ENCODE results near the gene CFAP107.
"Not testable (repeated sequence)": the region's sequence is repeated elsewhere in the genome, so short reads cannot be mapped to it uniquely, and the experiment has no call there.

The CFAP107 gene

GRCh38 chr1:12745992-12746323 is at the start of gene CFAP107:
CFAP107 (plus strand) TSS chr1:12746200; CDS start chr1:12746431, 231 bp downstream.
- DNase-seq (ENCODE audit: low read depth, low spot score) = no peak
- no peak within 1 kb of the TSS for H3K27ac ChIP-seq

DNA sequence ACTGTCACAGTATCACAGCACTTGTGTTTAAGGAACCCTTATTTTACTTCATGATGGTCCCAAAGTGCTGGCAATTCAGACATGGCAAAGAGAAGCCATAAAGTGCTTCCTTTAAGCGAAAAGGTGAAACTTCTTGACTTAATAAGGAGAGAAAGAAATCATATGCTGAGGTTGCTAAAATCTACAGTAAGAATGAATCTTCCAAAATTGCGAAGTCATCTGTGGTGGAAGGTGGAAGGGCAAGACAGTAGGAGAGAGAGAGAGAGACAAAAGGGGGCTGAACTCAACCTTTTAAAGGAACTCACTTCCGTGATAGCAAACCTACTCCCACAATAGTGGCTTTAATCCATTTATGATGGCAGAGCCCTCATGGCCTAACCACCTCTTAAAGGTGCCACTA is 49.3 kb upstream of the CFAP107 start:
- no peak overlapping the region for H3K27ac ChIP-seq
- no peak for DNase-seq (ENCODE audit: low read depth, low spot score)

DNA sequence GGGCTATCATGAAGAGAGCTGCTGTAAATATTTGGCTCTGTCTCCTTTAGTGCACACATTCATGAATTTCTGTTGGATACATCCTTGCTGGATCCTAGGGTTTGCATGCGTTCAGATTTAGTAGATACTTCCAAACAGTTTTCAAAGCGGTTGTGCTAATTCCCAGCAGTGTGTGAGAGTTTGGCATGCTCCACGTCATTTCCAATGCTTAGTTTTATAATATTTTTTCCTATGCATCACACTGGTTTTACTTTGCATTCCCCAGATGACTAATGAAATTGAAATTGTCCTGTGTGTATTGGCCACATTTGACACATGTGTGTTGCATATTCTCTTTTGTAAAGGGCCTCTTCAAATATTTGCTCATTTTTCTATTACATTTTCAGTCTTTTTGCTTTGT is 48.6 kb upstream of the CFAP107 start:
- no peak for DNase-seq (ENCODE audit: low read depth, low spot score)
- no peak overlapping the region for H3K27ac ChIP-seq

GRCh38 chr1:12703821-12704451 is 42.1 kb upstream of the CFAP107 start:
- no peak overlapping the region for H3K27ac ChIP-seq
- no peak for DNase-seq (ENCODE audit: low read depth, low spot score)

DNA sequence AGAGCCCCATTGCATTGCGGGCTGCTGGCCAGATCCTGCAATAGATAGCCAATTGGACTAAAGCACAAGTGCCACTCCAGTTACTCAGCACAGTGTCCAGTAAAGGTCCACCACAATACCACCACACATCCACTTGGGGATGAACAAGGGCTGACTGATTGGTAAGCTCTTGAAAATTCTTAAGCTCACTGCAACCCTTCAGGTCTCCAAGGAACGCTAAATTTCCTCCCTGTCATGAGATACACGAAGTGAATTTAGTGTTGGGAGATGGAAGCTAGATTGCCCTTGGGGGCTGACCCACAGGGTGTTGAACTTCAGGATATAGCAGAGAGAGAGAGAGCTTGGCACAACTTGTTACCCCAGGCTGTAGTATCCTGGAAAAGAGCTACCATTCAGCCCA is 39.9 kb upstream of the CFAP107 start:
- no peak overlapping the region for H3K27ac ChIP-seq
- DNase-seq (ENCODE audit: low read depth, low spot score) = no peak

- DNase-seq (ENCODE audit: low read depth, low spot score) = no peak
- H3K27ac ChIP-seq = peak overlapping the region; percentile 40
These were observed 37.5 kb upstream of the CFAP107 start for GRCh38 chr1:12708396-12709090.

GRCh38 chr1:12709091-12709491 is 36.9 kb upstream of the CFAP107 start:
- peak overlapping the region; percentile 40 for H3K27ac ChIP-seq
- DNase-seq (ENCODE audit: low read depth, low spot score) = no peak

DNA sequence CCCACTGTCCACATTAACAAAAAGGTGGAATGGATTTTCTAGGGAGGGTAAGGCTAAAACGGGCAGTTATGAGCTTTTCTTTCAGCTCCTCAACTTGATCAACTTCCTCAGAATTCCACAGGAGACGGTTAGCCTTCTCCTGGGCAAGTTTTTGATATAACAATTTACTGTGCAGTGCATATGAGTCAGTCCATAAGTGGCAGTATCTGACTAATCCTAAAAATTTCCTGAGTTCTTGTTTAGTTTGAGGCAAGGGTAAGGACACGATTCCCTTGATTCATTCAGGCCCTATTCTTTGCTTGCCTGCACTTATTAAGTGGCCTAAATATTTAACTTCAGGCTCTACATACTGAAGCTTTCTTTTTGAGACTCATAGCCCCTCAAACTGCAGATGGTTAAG is 36.3 kb upstream of the CFAP107 start:
- H3K27ac ChIP-seq = peak overlapping the region; percentile 40
- DNase-seq (ENCODE audit: low read depth, low spot score) = no peak

DNA sequence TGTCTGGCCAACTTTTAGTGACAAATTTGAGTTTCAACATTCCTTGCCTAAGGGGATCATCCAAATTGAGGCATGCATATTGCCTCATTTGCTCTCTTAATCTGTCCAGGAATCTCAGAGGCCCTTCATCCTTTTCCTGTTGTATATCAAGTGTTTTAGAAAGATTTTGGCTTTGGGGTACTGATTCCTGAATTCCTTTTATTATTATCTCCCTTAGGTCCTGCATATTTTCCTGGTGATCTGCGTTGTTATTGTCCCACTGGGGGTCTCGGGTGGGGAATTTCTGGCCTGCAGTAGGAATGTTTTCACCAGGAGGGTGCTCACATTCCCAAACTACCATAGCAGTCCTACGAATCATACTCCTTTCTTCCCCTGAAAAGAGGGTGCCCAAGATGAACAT is 34.5 kb upstream of the CFAP107 start:
- DNase-seq (ENCODE audit: low read depth, low spot score) = no peak
- no peak overlapping the region for H3K27ac ChIP-seq

DNA sequence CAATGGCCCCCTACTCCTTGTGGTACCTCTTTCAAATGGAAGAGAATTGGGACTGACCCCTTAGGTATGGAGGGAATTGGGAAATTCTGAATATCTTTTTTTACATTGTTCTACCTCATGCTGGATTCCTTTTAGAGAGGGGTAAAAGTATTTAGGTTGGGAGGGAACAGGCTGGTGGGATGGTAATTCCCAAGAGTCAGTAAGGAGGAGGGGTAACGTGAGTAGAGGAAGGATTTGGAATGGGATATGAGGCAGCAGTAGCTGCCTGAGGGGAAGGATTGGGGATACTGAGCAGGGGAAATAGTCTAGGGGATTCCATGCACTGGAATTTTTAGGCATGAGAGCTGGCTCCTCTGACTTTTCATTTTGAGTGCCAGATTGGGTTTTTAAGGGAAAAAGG is 33.9 kb upstream of the CFAP107 start:
- H3K27ac ChIP-seq = no peak overlapping the region

GRCh38 chr1:12712929-12713328 is 33.1 kb upstream of the CFAP107 start:
- DNase-seq (ENCODE audit: low read depth, low spot score) = no peak
- no peak overlapping the region for H3K27ac ChIP-seq

More for the DNA sequence above, 33.9 kb upstream of the CFAP107 start:
- no peak for DNase-seq (ENCODE audit: low read depth, low spot score)

DNA sequence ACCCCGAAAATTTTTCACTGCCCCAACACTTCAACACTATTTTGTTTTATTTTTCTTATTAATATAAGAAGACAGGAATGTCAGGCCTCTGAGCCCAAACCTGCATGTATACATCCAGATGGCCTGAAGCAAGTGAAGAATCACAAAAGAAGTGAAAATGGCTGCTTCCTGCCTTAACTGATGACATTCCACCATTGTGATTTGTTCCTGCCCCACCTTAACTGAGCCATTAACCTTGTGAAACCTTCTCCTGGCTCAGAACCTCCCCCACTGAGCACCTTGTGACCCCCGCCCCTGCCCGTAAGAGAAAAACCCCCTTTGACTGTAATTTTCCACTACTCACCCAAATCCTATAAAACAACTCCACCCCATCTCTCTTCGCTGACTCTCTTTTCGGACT is 32.3 kb upstream of the CFAP107 start:
- H3K27ac ChIP-seq; DNase-seq (ENCODE audit: low read depth, low spot score): not testable (repeated sequence)

DNA sequence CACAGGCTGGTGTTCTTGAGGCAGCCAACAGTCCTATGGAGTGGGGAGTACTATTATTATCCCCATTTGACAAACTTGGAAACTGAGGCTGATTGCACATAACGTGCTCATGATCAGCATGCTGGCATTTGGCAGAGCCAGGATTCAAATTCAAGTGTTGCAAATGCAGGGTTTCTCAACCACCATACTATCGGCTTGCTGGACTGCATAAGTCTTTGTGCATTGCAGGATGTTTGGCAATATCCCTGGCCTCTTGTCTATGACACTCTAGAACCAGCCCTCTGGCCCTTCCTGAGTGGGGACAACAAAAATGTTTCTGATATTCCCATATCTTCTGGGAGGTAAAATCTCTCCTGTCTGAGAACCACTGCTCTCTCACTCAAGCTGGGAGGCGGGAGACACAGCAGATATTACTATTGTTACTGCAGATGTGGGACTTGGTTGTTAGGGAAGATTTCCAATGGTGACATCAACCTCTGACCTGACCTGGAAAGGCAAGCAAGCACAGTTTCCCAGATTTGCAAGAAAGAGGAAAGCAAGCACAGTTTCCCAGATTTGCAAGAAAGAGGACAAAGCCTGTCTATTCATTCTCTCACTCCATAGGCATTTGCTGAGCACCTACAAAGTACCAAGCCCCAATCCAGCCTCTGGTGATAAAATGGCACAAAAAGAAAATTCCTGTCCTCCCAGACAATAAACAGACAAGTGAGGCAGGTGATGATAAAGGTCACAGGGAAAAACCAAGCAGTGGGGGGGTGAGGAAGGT is 31.1 kb upstream of the CFAP107 start:
- no peak for DNase-seq (ENCODE audit: low read depth, low spot score)
- H3K27ac ChIP-seq = no peak overlapping the region

- DNase-seq (ENCODE audit: low read depth, low spot score) = no peak
- H3K27ac ChIP-seq = no peak within 1 kb of the TSS
These were observed 30.0 kb upstream of the CFAP107 start, which contains the start of gene AADACL3 for GRCh38 chr1:12715896-12716437. AADACL3 (plus strand) TSS chr1:12716110; CDS start chr1:12716177, 67 bp downstream.

- DNase-seq (ENCODE audit: low read depth, low spot score) = no peak
- no peak overlapping the region for H3K27ac ChIP-seq
These were observed 28.6 kb upstream of the CFAP107 start for GRCh38 chr1:12717301-12717838.

- no peak for DNase-seq (ENCODE audit: low read depth, low spot score)
- H3K27ac ChIP-seq = no peak overlapping the region
These were observed 23.4 kb upstream of the CFAP107 start for GRCh38 chr1:12722626-12723025.

DNA sequence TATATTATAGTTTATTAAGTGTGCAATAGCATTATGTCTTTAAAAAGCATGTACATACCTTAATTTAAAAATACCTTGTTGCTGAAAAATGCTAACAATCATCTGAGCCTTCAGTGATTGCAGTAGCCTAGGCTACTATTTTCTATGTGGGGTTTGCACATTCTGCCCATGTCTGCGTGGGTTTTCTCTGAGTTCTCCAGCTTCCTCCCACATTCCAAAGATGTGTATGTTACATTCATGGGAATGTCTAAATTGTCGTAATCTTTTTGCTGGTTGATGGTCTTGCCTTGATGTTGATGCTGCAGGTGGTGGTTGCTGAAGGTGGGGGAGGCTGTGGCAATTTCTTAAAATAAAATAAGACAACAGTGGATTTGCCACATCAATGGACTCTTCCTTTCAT is 17.6 kb upstream of the CFAP107 start:
- DNase-seq (ENCODE audit: low read depth, low spot score) = no peak
- no peak overlapping the region for H3K27ac ChIP-seq

DNA sequence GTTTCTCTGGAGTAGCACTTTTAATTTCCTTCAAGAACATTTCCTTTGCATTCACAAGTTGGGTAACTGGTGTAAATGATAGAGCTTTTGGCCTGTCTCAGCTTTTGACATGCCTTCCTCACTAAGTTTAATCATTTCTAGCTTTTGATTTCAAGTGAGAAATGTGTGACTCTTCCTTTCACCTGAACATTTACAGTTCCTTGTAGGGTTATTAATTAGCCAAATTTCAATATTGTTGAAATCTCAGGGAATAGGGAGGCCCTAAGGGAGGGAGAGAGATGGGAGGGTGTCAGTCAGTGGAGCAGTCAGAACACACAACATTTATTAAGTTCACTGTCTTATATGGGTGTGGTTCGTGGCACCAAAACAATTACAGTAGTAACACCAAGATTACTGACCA is 15.8 kb upstream of the CFAP107 start:
- DNase-seq (ENCODE audit: low read depth, low spot score) = no peak
- no peak overlapping the region for H3K27ac ChIP-seq

DNA sequence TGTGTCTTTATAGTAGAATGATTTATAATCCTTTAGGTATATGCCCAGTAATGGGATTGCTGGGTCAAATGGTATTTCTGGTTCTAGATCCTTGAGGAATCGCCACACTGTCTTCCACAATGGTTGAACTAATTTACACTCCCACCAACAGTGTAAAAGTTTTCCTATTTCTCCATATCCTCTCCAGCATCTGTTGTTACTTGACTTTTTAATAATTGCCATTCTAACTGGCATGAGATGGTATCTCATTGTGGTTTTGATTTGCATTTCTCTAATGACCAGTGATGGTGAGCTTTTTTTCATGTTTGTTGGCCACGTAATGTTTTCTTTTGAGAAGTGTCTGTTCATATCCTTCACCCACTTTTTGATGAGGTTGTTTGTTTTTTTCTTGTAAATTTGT is 14.9 kb upstream of the CFAP107 start:
- DNase-seq (ENCODE audit: low read depth, low spot score); H3K27ac ChIP-seq: not testable (repeated sequence)

GRCh38 chr1:12734651-12735050 is 11.3 kb upstream of the CFAP107 start:
- DNase-seq (ENCODE audit: low read depth, low spot score) = no peak
- H3K27ac ChIP-seq = no peak overlapping the region

- no peak for DNase-seq (ENCODE audit: low read depth, low spot score)
- H3K27ac ChIP-seq = no peak overlapping the region
These were observed 7.1 kb upstream of the CFAP107 start for GRCh38 chr1:12738934-12739333.
